GM23338 (cell line): Measurements from ENCODE around the gene FEV. TPM values are rescaled to one million over a fixed set of nuclear protein-coding genes. Genes with fewer than 3 reads are reported as not detected.

Source experiments
- ATAC-seq: fragments of 200-7000 bp; cut with Tn5 transposase; 3 replicates; pipeline ENCODE4 v1.9.1; 2020
- DNase-seq: peaks from one replicate; pipeline ENCODE4 v3.0.0-alpha.2; 2015; ENCODE audit warnings: low spot score
- H2AFZ ChIP-seq: fragments of 200-600 bp; sonication (generic); 2 replicates; pipeline ENCODE4 v1.8.0; 2016; ENCODE audit warnings: antibody characterized with exemption, mild to moderate bottlenecking, moderate library complexity
- H3F3A ChIP-seq: fragments of 200-600 bp; sonication (generic); replicated peaks from 2 replicates; pipeline ENCODE4 v1.8.0; 2017; ENCODE audit warnings: antibody characterized with exemption, mixed run types, low read depth
- H3K27ac ChIP-seq: fragments of 200-600 bp; sonication (generic); 2 replicates; pipeline ENCODE4 v1.6.1; 2016; ENCODE audit warnings: low read depth
- H3K27me3 ChIP-seq: fragments of 200-600 bp; sonication (generic); 2 replicates; pipeline ENCODE4 v1.8.0; 2016; ENCODE audit warnings: mild to moderate bottlenecking, mixed run types, moderate library complexity; ENCODE audit not compliant: insufficient read depth
- H3K36me3 ChIP-seq: fragments of 200-600 bp; sonication (generic); 2 replicates; pipeline ENCODE4 v1.8.0; 2016; ENCODE audit warnings: mild to moderate bottlenecking; ENCODE audit not compliant: insufficient read depth
- H3K4me1 ChIP-seq: fragments of 200-600 bp; sonication (generic); 2 replicates; pipeline ENCODE4 v1.8.0; 2016; ENCODE audit warnings: mild to moderate bottlenecking, moderate library complexity; ENCODE audit not compliant: insufficient read depth
- H3K4me2 ChIP-seq: fragments of 200-600 bp; sonication (generic); 2 replicates; pipeline ENCODE4 v1.7.1; 2017; ENCODE audit warnings: mixed run types
- H3K4me3 ChIP-seq: fragments of 200-600 bp; sonication (generic); 2 replicates; pipeline ENCODE4 v1.6.1; 2016; ENCODE audit warnings: mixed run types
- H3K79me2 ChIP-seq: fragments of 200-600 bp; sonication (generic); replicated peaks from 2 replicates; pipeline ENCODE4 v1.8.0; 2017; ENCODE audit warnings: mild to moderate bottlenecking; ENCODE audit not compliant: insufficient read depth
- H3K9me2 ChIP-seq: fragments of 200-600 bp; sonication (generic); 2 replicates; pipeline ENCODE4 v1.8.0; 2017; ENCODE audit not compliant: insufficient read depth
- H4K20me1 ChIP-seq: fragments of 200-600 bp; sonication (generic); replicated peaks from 2 replicates; pipeline ENCODE4 v1.8.0; 2017; ENCODE audit warnings: mild to moderate bottlenecking; ENCODE audit not compliant: insufficient read depth
- H3K27ac Mint-ChIP-seq: 2 replicates; pipeline ENCODE4 v1.8.0; 2020; ENCODE audit warnings: inconsistent platforms, mild to moderate bottlenecking, moderate library complexity, mixed read lengths
- H3K27me3 Mint-ChIP-seq: 3 replicates; pipeline ENCODE4 v1.8.0; 2022; ENCODE audit warnings: low read depth, mild to moderate bottlenecking, moderate library complexity, mixed read lengths, inconsistent platforms; ENCODE audit not compliant: insufficient read depth, poor library complexity
- H3K36me3 Mint-ChIP-seq: 3 replicates; pipeline ENCODE4 v1.8.0; 2021; ENCODE audit warnings: low read depth, mild to moderate bottlenecking, inconsistent platforms, moderate library complexity, mixed read lengths
- H3K4me1 Mint-ChIP-seq: 3 replicates; pipeline ENCODE4 v1.8.0; 2020; ENCODE audit warnings: mild to moderate bottlenecking, inconsistent platforms, mixed read lengths
- H3K4me3 Mint-ChIP-seq: 3 replicates; pipeline ENCODE4 v1.8.0; 2021; ENCODE audit warnings: moderate library complexity, mild to moderate bottlenecking, inconsistent platforms, mixed read lengths
- H3K9me3 Mint-ChIP-seq: 3 replicates; pipeline ENCODE4 v1.8.0; 2020; ENCODE audit warnings: moderate library complexity, mild to moderate bottlenecking, inconsistent platforms, mixed read lengths
- CREB1 ChIP-seq: fragments of 250-450 bp; sonication (Bioruptor Pico); IDR thresholded peaks from 2 replicates; pipeline ENCODE4 v1.5.0; 2020; ENCODE audit warnings: low read depth, mild to moderate bottlenecking, moderate library complexity
- ETS1 ChIP-seq: IDR thresholded peaks from 2 replicates; pipeline ENCODE4 v1.6.1; 2016; ENCODE audit warnings: antibody characterized with exemption
- EZH2 ChIP-seq: fragments of 200-600 bp; sonication (generic); IDR thresholded peaks from one replicate; pipeline ENCODE4 v1.8.0; 2017; ENCODE audit warnings: antibody characterized with exemption, mild to moderate bottlenecking, low read depth; ENCODE audit not compliant: unreplicated experiment
- NANOG ChIP-seq: IDR thresholded peaks from 2 replicates; pipeline ENCODE4 v1.6.1; 2016; ENCODE audit warnings: antibody characterized with exemption, borderline replicate concordance
- POLR2AphosphoS5 ChIP-seq: IDR thresholded peaks from 2 replicates; pipeline ENCODE4 v1.6.1; 2016; ENCODE audit warnings: antibody characterized with exemption, low read depth
- REST ChIP-seq: IDR thresholded peaks from one replicate; pipeline ENCODE4 v1.6.1; 2018; ENCODE audit warnings: antibody characterized with exemption; ENCODE audit not compliant: unreplicated experiment
- STAT1 ChIP-seq: IDR thresholded peaks from one replicate; pipeline ENCODE4 v1.6.1; 2016; ENCODE audit warnings: antibody characterized with exemption; ENCODE audit not compliant: unreplicated experiment
- ZNF331 ChIP-seq: fragments of 250-450 bp; sonication (Bioruptor Pico); IDR thresholded peaks from 2 replicates; pipeline ENCODE4 v1.5.0; 2020; ENCODE audit warnings: low read depth, mild to moderate bottlenecking, moderate library complexity
- polyA plus RNA-seq: library from polyadenylated mRNA; unstranded; fragments of >200 nt; fragmentation: Nextera tagmentation; extraction: Ambion mirVana; gene quantifications from 2 replicates; pipeline ENCODE4 v1.2.1, GENCODE V29; 2016
- total RNA-seq: library from RNA; depleted of rRNA; stranded (reverse); fragments of >200 nt; shearing (Covaris generic); gene quantifications from 2 replicates; pipeline ENCODE4 v1.2.3, GENCODE V29; 2014

FEV gene
- total and polyA plus RNA-seq, 2 experiments from 2014 or later, result not detected

- peak; percentile 59 for TF ChIP-seq ETS1
Observed at GRCh38 chr2:218962859-218963492, 22.0 kb downstream of the FEV start (continued).

GRCh38 chr2:218961651-218962570 lies 23.1 kb downstream of the FEV start:
- no peaks in the 10 kb centered on the region; the same call in 2 of the 3 replicates for H3K36me3 Mint-ChIP-seq
- peak overlapping the region; percentile 95 for H3K4me2 ChIP-seq
- H3K27me3 Mint-ChIP-seq, result peaks cover 59% of the 10 kb centered on the region
- H3K27ac Mint-ChIP-seq, result no peak overlapping the region
- H3K4me1 ChIP-seq, result peaks cover 26% of the 10 kb centered on the region
- no peaks in the 10 kb centered on the region for H3K9me2 ChIP-seq
- peak overlapping the region; percentile 82 for H3K4me3 Mint-ChIP-seq
- H2AFZ ChIP-seq, result no peak overlapping the region
- no peaks in the 10 kb centered on the region for H3K9me3 Mint-ChIP-seq
- peaks cover 8% of the 10 kb centered on the region for H3F3A ChIP-seq
- H3K4me1 Mint-ChIP-seq, result peaks cover 32% of the 10 kb centered on the region
- H3K4me3 ChIP-seq, result peak overlapping the region; percentile 83
- no peaks in the 10 kb centered on the region for H3K79me2 ChIP-seq
- ATAC-seq (peak; percentile 8), DNase-seq (peak; percentile 68)
- TF ChIP-seq REST, result peak; percentile 75
- TF ChIP-seq NANOG, result no peak
- no peaks in the 10 kb centered on the region; the same call in 1 of the 2 replicates for H4K20me1 ChIP-seq
- H3K27me3 ChIP-seq, result peaks cover 72% of the 10 kb centered on the region
- no peaks in the 10 kb centered on the region for H3K36me3 ChIP-seq
- H3K27ac ChIP-seq, result no peak overlapping the region

GRCh38 chr2:218961229-218961628 lies 23.8 kb downstream of the FEV start:
- H3F3A ChIP-seq, result peaks cover 8% of the 10 kb centered on the region
- DNase-seq (no peak), ATAC-seq (no peak)
- Mint-ChIP-seq H3K36me3 (no peaks in the 10 kb centered on the region; the same call in 2 of the 3 replicates), H3K27me3 (peaks cover 59% of the 10 kb centered on the region), H3K4me1 (peaks cover 32% of the 10 kb centered on the region), H3K27ac (no peak overlapping the region), H3K4me3 (peak overlapping the region; percentile 82), H3K9me3 (no peaks in the 10 kb centered on the region)
- H3K36me3 ChIP-seq, result no peaks in the 10 kb centered on the region
- peak overlapping the region; percentile 95 for H3K4me2 ChIP-seq
- peak overlapping the region; percentile 83 for H3K4me3 ChIP-seq
- H3K27me3 ChIP-seq, result peaks cover 72% of the 10 kb centered on the region
- peaks cover 26% of the 10 kb centered on the region for H3K4me1 ChIP-seq
- H3K27ac ChIP-seq, result no peak overlapping the region
- H3K79me2 ChIP-seq, result no peaks in the 10 kb centered on the region
- H4K20me1 ChIP-seq, result no peaks in the 10 kb centered on the region; the same call in 1 of the 2 replicates
- H2AFZ ChIP-seq, result no peak overlapping the region
- H3K9me2 ChIP-seq, result no peaks in the 10 kb centered on the region
- TF ChIP-seq EZH2 (peak; percentile 82), STAT1 (no peak), POLR2AphosphoS5 (no peak), CREB1 (CRISPR knock-in tag) (no peak), ZNF331 (CRISPR knock-in tag) (no peak), REST (no peak)
